ENCODE results near the gene SYNPR. TPM values are rescaled to one million over a fixed set of nuclear protein-coding genes. Genes with fewer than 3 reads are reported as not detected.

Gene SYNPR
- total RNA-seq, 1 donor from 2014 or later, result 0.27 TPM

DNA sequence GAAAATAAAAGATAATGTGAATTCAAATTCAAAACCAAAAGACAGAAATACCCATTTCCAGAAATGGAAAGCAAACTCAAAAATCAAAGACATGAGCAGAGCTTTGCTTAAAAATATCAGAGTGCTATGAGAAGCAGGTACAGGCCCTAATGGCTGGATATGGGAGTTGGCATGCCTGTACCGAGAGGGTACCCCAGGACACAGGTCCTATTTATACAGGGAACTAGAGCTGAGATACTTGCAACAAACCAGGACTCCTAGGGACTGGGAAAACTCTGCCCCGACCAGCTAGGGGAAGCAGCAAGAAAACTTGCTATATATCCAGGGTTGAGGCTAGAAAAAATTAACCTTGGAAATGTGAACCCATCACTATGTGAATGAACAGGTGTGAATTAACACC is 36.0 kb upstream of the SYNPR start:
- DNase-seq (ENCODE audit: low read depth) (no peak), FAIRE-seq (no peak)
- H3K4me3 ChIP-seq (ENCODE audit: insufficient read depth, low read depth, low read length), result no peak overlapping the region
- TF ChIP-seq, protein P1, sequence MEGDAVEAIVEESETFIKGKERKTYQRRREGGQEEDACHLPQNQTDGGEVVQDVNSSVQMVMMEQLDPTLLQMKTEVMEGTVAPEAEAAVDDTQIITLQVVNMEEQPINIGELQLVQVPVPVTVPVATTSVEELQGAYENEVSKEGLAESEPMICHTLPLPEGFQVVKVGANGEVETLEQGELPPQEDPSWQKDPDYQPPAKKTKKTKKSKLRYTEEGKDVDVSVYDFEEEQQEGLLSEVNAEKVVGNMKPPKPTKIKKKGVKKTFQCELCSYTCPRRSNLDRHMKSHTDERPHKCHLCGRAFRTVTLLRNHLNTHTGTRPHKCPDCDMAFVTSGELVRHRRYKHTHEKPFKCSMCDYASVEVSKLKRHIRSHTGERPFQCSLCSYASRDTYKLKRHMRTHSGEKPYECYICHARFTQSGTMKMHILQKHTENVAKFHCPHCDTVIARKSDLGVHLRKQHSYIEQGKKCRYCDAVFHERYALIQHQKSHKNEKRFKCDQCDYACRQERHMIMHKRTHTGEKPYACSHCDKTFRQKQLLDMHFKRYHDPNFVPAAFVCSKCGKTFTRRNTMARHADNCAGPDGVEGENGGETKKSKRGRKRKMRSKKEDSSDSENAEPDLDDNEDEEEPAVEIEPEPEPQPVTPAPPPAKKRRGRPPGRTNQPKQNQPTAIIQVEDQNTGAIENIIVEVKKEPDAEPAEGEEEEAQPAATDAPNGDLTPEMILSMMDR (IDR thresholded peaks at IDR 0.05; ENCODE audit: insufficient read depth, low read depth, low read length), result no peak
- no peak for TF ChIP-seq EZH2 (IDR thresholded peaks at IDR 0.05; ENCODE audit: insufficient read depth, low read length)
- peaks cover 4% of the 10 kb centered on the region for H3K9me3 ChIP-seq (ENCODE audit: insufficient read depth, low read depth, low read length)
- H3K27ac ChIP-seq (ENCODE audit: low read depth, low read length), result no peak overlapping the region
- H3K27me3 ChIP-seq (ENCODE audit: insufficient read depth, low read length), result peaks cover 4% of the 10 kb centered on the region
- H3K27ac Mint-ChIP-seq (ENCODE audit: unreplicated experiment), result no peak overlapping the region
- no peaks in the 10 kb centered on the region for H3K4me1 ChIP-seq (ENCODE audit: insufficient read depth, low read length)
- no peaks in the 10 kb centered on the region for H3K36me3 ChIP-seq (ENCODE audit: insufficient read depth, low read length)
- no peaks in the 10 kb centered on the region for H3K36me3 Mint-ChIP-seq (ENCODE audit: low read depth, unreplicated experiment)
- no peak overlapping the region for H3K9ac ChIP-seq (ENCODE audit: low read length)
- no peaks in the 10 kb centered on the region for H4K20me1 ChIP-seq (ENCODE audit: insufficient read depth, low read length)
- peaks cover 1% of the 10 kb centered on the region for H3K4me1 Mint-ChIP-seq (ENCODE audit: low read depth, unreplicated experiment)
- H3K9me3 Mint-ChIP-seq (ENCODE audit: unreplicated experiment), result no peaks in the 10 kb centered on the region
- no peak overlapping the region for H2AFZ ChIP-seq (ENCODE audit: low read depth, low read length)
- H3K4me2 ChIP-seq (ENCODE audit: low read length), result no peak overlapping the region
- H3K79me2 ChIP-seq (ENCODE audit: insufficient read depth, low read length), result no peaks in the 10 kb centered on the region
- peaks cover 1% of the 10 kb centered on the region for H3K27me3 Mint-ChIP-seq (ENCODE audit: low read depth, unreplicated experiment)
- no peak overlapping the region for H3K4me3 Mint-ChIP-seq (ENCODE audit: unreplicated experiment)

DNA sequence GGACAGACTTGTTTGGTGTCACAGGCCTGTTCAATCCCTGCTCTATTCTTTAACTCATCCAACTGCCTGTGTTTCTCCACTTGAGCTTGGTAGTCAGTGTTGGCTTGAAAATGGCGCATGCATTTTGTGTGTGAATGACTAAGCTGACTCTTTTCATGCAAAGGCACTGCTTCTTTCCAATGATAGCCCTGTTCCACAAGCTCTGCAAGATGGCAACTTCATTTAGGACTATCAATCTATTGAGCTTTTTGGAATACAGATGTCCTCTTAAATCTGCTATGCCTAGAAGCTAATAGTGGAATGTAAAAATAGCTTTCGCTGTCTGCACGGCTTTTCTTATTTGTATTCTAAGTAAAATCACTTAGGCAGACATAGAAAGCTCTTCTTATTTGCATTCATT is 33.6 kb upstream of the SYNPR start:
- H3K4me2 ChIP-seq (ENCODE audit: low read length), result no peak overlapping the region
- no peak overlapping the region for H3K4me3 ChIP-seq (ENCODE audit: insufficient read depth, low read depth, low read length)
- no peak overlapping the region for H3K27ac ChIP-seq (ENCODE audit: low read depth, low read length)
- FAIRE-seq, result no peak
- H3K4me1 Mint-ChIP-seq (ENCODE audit: low read depth, unreplicated experiment), result peaks cover 1% of the 10 kb centered on the region
- no peaks in the 10 kb centered on the region for H3K36me3 ChIP-seq (ENCODE audit: insufficient read depth, low read length)
- H3K27me3 ChIP-seq (ENCODE audit: insufficient read depth, low read length), result peaks cover 4% of the 10 kb centered on the region
- no peaks in the 10 kb centered on the region for H3K9me3 Mint-ChIP-seq (ENCODE audit: unreplicated experiment)
- no peak overlapping the region for H2AFZ ChIP-seq (ENCODE audit: low read depth, low read length)
- H3K4me1 ChIP-seq (ENCODE audit: insufficient read depth, low read length), result no peaks in the 10 kb centered on the region
- no peaks in the 10 kb centered on the region for H3K27me3 Mint-ChIP-seq (ENCODE audit: low read depth, unreplicated experiment)
- no peaks in the 10 kb centered on the region for H3K9me3 ChIP-seq (ENCODE audit: insufficient read depth, low read depth, low read length)
- H3K4me3 Mint-ChIP-seq (ENCODE audit: unreplicated experiment), result no peak overlapping the region
- TF ChIP-seq, protein P1 (IDR thresholded peaks at IDR 0.05; ENCODE audit: insufficient read depth, low read depth, low read length), result no peak
- TF ChIP-seq EZH2 (IDR thresholded peaks at IDR 0.05; ENCODE audit: insufficient read depth, low read length), result no peak
- H3K79me2 ChIP-seq (ENCODE audit: insufficient read depth, low read length), result no peaks in the 10 kb centered on the region
- no peak overlapping the region for H3K27ac Mint-ChIP-seq (ENCODE audit: unreplicated experiment)
- H3K9ac ChIP-seq (ENCODE audit: low read length), result no peak overlapping the region
- H4K20me1 ChIP-seq (ENCODE audit: insufficient read depth, low read length), result no peaks in the 10 kb centered on the region
- H3K36me3 Mint-ChIP-seq (ENCODE audit: low read depth, unreplicated experiment), result no peaks in the 10 kb centered on the region
- no peak for DNase-seq (ENCODE audit: low read depth)

DNA sequence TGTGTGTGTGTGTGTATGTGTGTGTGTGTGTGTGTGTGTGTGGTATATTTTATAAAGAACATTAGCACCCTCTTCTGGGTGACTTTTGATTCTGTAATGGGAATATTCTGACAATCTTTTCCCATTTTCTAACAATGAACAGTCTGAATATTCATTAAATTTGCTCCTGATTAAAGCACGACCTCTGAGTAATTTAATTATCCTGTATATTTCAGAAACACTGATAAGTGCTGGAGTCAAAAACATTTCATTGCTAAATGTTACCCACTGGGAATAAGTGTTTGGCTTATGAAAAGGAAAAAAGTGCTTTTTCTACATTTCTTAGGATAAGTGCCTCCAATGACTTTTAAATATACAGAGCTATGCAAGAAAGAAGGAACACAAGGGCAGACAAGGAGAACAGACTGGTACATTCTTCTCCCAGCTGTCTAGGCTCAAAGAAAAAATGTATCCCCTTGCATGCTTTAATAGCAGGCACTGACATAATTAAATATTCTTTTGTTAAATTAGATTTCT is 32.3 kb upstream of the SYNPR start:
- Histone ChIP-seq H3K4me2 (ENCODE audit: low read length) (no peak overlapping the region), H3K36me3 (ENCODE audit: insufficient read depth, low read length) (no peaks in the 10 kb centered on the region), H3K27ac (ENCODE audit: low read depth, low read length) (no peak overlapping the region), H3K79me2 (ENCODE audit: insufficient read depth, low read length) (no peaks in the 10 kb centered on the region), H2AFZ (ENCODE audit: low read depth, low read length) (no peak overlapping the region), H3K4me3 (ENCODE audit: insufficient read depth, low read depth, low read length) (no peak overlapping the region), H3K4me1 (ENCODE audit: insufficient read depth, low read length) (no peaks in the 10 kb centered on the region), H3K9me3 (ENCODE audit: insufficient read depth, low read depth, low read length) (no peaks in the 10 kb centered on the region), H4K20me1 (ENCODE audit: insufficient read depth, low read length) (no peaks in the 10 kb centered on the region), H3K9ac (ENCODE audit: low read length) (no peak overlapping the region), H3K27me3 (ENCODE audit: insufficient read depth, low read length) (peaks cover 4% of the 10 kb centered on the region)
- Mint-ChIP-seq H3K36me3 (ENCODE audit: low read depth, unreplicated experiment) (no peaks in the 10 kb centered on the region), H3K4me3 (ENCODE audit: unreplicated experiment) (no peak overlapping the region), H3K27ac (ENCODE audit: unreplicated experiment) (no peak overlapping the region), H3K9me3 (ENCODE audit: unreplicated experiment) (no peaks in the 10 kb centered on the region), H3K27me3 (ENCODE audit: low read depth, unreplicated experiment) (no peaks in the 10 kb centered on the region), H3K4me1 (ENCODE audit: low read depth, unreplicated experiment) (no peaks in the 10 kb centered on the region)
- FAIRE-seq, result no peak
- DNase-seq (ENCODE audit: low read depth), result no peak
- TF ChIP-seq, protein P1 (IDR thresholded peaks at IDR 0.05; ENCODE audit: insufficient read depth, low read depth, low read length), result no peak
- no peak for TF ChIP-seq EZH2 (IDR thresholded peaks at IDR 0.05; ENCODE audit: insufficient read depth, low read length)
